ENCODE measurements around the gene RHBDF2. TPM values are rescaled to one million over a fixed set of nuclear protein-coding genes. Genes with fewer than 3 reads are reported as not detected.

RHBDF2 gene
- polyA plus RNA-seq, 1 donor (not counting 4 experiments of a cell fraction or from before 2014, with no cell fraction given): 14.9 TPM

DNA sequence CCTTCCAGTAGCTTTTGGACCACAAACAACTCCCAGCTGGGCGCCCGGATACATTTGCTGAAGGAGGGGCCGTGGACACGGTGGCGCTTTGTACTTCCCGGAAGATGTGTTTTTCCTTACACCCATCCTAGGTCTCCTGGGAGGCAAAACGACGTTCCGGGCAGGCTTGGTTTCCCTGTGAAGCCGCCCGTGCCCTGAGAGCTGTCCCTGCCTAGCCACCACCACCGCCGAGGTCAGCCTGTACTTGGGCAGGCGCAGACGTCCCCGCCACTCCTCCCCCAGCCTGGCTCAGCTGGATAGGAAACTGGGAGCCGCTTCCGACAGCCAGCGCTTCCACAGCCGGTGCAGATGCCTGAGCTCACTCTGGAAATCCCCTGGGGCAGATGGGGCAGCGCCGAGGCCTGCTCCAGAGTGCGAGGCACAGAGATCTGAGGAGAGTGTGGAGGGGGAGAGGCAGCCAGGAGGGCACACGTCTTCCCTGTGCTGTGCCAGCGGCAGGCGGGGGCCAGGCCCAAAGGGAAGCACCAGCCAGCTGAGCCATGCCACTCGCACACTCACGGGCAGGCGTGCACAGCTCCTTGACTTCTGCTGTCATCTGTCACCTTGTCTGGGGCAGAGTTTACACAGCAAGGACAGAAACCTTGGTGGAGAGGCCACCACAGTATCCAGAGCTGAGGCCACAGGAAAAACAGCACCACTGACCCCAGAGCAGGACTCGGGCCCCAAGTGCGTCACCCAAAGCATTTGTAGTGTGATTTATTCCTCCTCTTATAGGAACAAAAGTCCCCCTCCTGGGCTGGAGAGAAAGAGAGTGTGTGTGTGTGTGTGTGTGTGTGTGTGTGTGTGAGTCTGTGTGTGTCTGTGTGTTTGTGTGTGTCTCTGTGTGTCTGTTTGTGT, 3.0 kb downstream of the RHBDF2 start:
- peak; percentile 79 for DNase-seq (ENCODE audit: low read depth, low spot score)

DNA sequence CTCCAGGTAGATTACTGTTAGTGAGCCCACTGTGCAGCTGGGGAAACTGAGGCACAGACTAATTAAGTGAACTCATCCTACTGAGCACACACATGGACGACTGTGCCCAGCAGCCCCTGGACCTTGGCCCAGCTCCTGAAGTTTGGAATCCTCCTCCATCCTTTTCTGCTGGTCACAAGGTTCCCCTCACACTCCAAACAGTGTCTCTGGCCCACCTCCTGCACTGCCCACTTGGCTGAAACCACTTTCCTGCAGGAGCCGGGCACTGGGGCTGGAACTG, 3.6 kb downstream of the RHBDF2 start:
- H2AFZ ChIP-seq (ENCODE audit: control insufficient read depth, low read length): no peak overlapping the region
- peak overlapping the region; percentile 95 for H3K9ac ChIP-seq (ENCODE audit: control insufficient read depth, extremely low read depth, insufficient read depth, low read length)
- H3K9me3 ChIP-seq (ENCODE audit: control insufficient read depth, low read depth, low read length): no peaks in the 10 kb centered on the region
- H3K9me1 ChIP-seq (ENCODE audit: control insufficient read depth, extremely low read depth, insufficient read depth, low read length): peaks cover 3% of the 10 kb centered on the region
- dilution Hi-C loops (cut with MboI; ENCODE audit: extremely low pct_ligation_motif_present, low sequenced_read_pairs): no loop called here
- peak overlapping the region; percentile 84 for H3K4me2 ChIP-seq (ENCODE audit: control insufficient read depth, extremely low read depth, insufficient read depth, low read depth, low read length)
- DNase-seq (ENCODE audit: low read depth, low spot score) (no peak), FAIRE-seq (no peak)
- H4K20me1 ChIP-seq (ENCODE audit: control insufficient read depth, extremely low read depth, insufficient read depth, low read length): peaks cover 21% of the 10 kb centered on the region
- peaks cover 5 to 6% of the 10 kb centered on the region in 2 experiments for H3K36me3 ChIP-seq (ENCODE audit: control insufficient read depth in 2 of 2, extremely low read depth in 1 of 2, insufficient read depth in 2 of 2, low read length in 2 of 2)
- H3K27me3 ChIP-seq (ENCODE audit: control insufficient read depth, extremely low read depth, insufficient read depth, low read length): no peaks in the 10 kb centered on the region
- peaks cover 60% of the 10 kb centered on the region for H3K79me2 ChIP-seq (ENCODE audit: control insufficient read depth, insufficient read depth, low read length)
- peak overlapping the region; percentile 91 for H3K27ac ChIP-seq (ENCODE audit: control insufficient read depth, insufficient read depth, low read length)
- H3K4me1 ChIP-seq (ENCODE audit: control insufficient read depth, extremely low read depth, insufficient read depth, low read length): peaks cover 49% of the 10 kb centered on the region
- H3K4me3 ChIP-seq (ENCODE audit: control insufficient read depth in 2 of 3, extremely low read depth in 1 of 3, insufficient read depth in 2 of 3, low read depth in 1 of 3, low read length in 3 of 3): peak overlapping the region in 2 of 3 experiments; percentile 35 to 45
- TF ChIP-seq EZH2 (IDR thresholded peaks at IDR 0.05; ENCODE audit: low read length): no peak
- TF ChIP-seq, protein P1, sequence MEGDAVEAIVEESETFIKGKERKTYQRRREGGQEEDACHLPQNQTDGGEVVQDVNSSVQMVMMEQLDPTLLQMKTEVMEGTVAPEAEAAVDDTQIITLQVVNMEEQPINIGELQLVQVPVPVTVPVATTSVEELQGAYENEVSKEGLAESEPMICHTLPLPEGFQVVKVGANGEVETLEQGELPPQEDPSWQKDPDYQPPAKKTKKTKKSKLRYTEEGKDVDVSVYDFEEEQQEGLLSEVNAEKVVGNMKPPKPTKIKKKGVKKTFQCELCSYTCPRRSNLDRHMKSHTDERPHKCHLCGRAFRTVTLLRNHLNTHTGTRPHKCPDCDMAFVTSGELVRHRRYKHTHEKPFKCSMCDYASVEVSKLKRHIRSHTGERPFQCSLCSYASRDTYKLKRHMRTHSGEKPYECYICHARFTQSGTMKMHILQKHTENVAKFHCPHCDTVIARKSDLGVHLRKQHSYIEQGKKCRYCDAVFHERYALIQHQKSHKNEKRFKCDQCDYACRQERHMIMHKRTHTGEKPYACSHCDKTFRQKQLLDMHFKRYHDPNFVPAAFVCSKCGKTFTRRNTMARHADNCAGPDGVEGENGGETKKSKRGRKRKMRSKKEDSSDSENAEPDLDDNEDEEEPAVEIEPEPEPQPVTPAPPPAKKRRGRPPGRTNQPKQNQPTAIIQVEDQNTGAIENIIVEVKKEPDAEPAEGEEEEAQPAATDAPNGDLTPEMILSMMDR (optimal IDR thresholded peaks at IDR 0.05 in 1 of 3, IDR thresholded peaks at IDR 0.05 in 1 of 3, conservative IDR thresholded peaks at IDR 0.05 in 1 of 3; ENCODE audit: extremely low read depth in 1 of 3, insufficient read depth in 2 of 3, low read length in 3 of 3): no peak

More for the DNA sequence above, 3.0 kb downstream of the RHBDF2 start:
- peaks cover 3% of the 10 kb centered on the region for H3K9me1 ChIP-seq (ENCODE audit: control insufficient read depth, extremely low read depth, insufficient read depth, low read length)
- peak overlapping the region in 2 of 3 experiments; percentile 94 to 97 for H3K4me3 ChIP-seq (ENCODE audit: control insufficient read depth in 2 of 3, extremely low read depth in 1 of 3, insufficient read depth in 2 of 3, low read depth in 1 of 3, low read length in 3 of 3)
- no peak for FAIRE-seq
- H3K79me2 ChIP-seq (ENCODE audit: control insufficient read depth, insufficient read depth, low read length): peaks cover 60% of the 10 kb centered on the region
- H3K36me3 ChIP-seq (ENCODE audit: control insufficient read depth in 2 of 2, extremely low read depth in 1 of 2, insufficient read depth in 2 of 2, low read length in 2 of 2): peaks cover 5 to 6% of the 10 kb centered on the region in 2 experiments
- peak overlapping the region; percentile 21 for H2AFZ ChIP-seq (ENCODE audit: control insufficient read depth, low read length)
- dilution Hi-C loops (cut with MboI; ENCODE audit: extremely low pct_ligation_motif_present, low sequenced_read_pairs): no loop called here
- H3K4me2 ChIP-seq (ENCODE audit: control insufficient read depth, extremely low read depth, insufficient read depth, low read depth, low read length): peak overlapping the region; percentile 84
- H3K27ac ChIP-seq (ENCODE audit: control insufficient read depth, insufficient read depth, low read length): peak overlapping the region; percentile 91
- peaks cover 21% of the 10 kb centered on the region for H4K20me1 ChIP-seq (ENCODE audit: control insufficient read depth, extremely low read depth, insufficient read depth, low read length)
- H3K27me3 ChIP-seq (ENCODE audit: control insufficient read depth, extremely low read depth, insufficient read depth, low read length): no peaks in the 10 kb centered on the region
- H3K9ac ChIP-seq (ENCODE audit: control insufficient read depth, extremely low read depth, insufficient read depth, low read length): peak overlapping the region; percentile 95
- TF ChIP-seq, protein P1 (optimal IDR thresholded peaks at IDR 0.05 in 1 of 3, IDR thresholded peaks at IDR 0.05 in 1 of 3, conservative IDR thresholded peaks at IDR 0.05 in 1 of 3; ENCODE audit: extremely low read depth in 1 of 3, insufficient read depth in 2 of 3, low read length in 3 of 3): no peak
- no peak for TF ChIP-seq EZH2 (IDR thresholded peaks at IDR 0.05; ENCODE audit: low read length)
- H3K4me1 ChIP-seq (ENCODE audit: control insufficient read depth, extremely low read depth, insufficient read depth, low read length): peaks cover 43% of the 10 kb centered on the region
- H3K9me3 ChIP-seq (ENCODE audit: control insufficient read depth, low read depth, low read length): no peaks in the 10 kb centered on the region

Measured in keratinocyte (primary cell).